ENCODE results near the gene ACP4.

ACP4 gene

GRCh38 chr19:50819636-50820035, 29.4 kb downstream of the ACP4 start:
- TF ChIP-seq POLR2AphosphoS5 (IDR thresholded peaks at IDR 0.05; ENCODE audit: low read depth, low read length) = no peak
- TF ChIP-seq TAF1 (IDR thresholded peaks at IDR 0.05; ENCODE audit: borderline replicate concordance, insufficient read depth, low read length) = no peak
- TF ChIP-seq REST (IDR thresholded peaks at IDR 0.05; ENCODE audit: insufficient read depth in 1 of 2, low read depth in 2 of 2, low read length in 2 of 2) = no peak
- TF ChIP-seq FOXP2 (optimal IDR thresholded peaks at IDR 0.05; ENCODE audit: borderline replicate concordance, extremely low read depth, extremely low read length, insufficient read depth) = no peak
- TF ChIP-seq SIN3A (IDR thresholded peaks at IDR 0.05; ENCODE audit: borderline replicate concordance, insufficient read depth, low read length) = no peak

GRCh38 chr19:50820086-50820485, 29.9 kb downstream of the ACP4 start:
- no peak for TF ChIP-seq POLR2AphosphoS5 (IDR thresholded peaks at IDR 0.05; ENCODE audit: low read depth, low read length)
- no peak for TF ChIP-seq REST (IDR thresholded peaks at IDR 0.05; ENCODE audit: insufficient read depth in 1 of 2, low read depth in 2 of 2, low read length in 2 of 2)
- no peak for TF ChIP-seq FOXP2 (optimal IDR thresholded peaks at IDR 0.05; ENCODE audit: borderline replicate concordance, extremely low read depth, extremely low read length, insufficient read depth)
- TF ChIP-seq TAF1 (IDR thresholded peaks at IDR 0.05; ENCODE audit: borderline replicate concordance, insufficient read depth, low read length) = no peak
- no peak for TF ChIP-seq SIN3A (IDR thresholded peaks at IDR 0.05; ENCODE audit: borderline replicate concordance, insufficient read depth, low read length)

GRCh38 chr19:50820549-50821247, 30.5 kb downstream of the ACP4 start:
- TF ChIP-seq FOXP2 (optimal IDR thresholded peaks at IDR 0.05; ENCODE audit: borderline replicate concordance, extremely low read depth, extremely low read length, insufficient read depth) (no peak), REST (IDR thresholded peaks at IDR 0.05; ENCODE audit: insufficient read depth in 1 of 2, low read depth in 2 of 2, low read length in 2 of 2) (no peak), POLR2AphosphoS5 (IDR thresholded peaks at IDR 0.05; ENCODE audit: low read depth, low read length) (no peak), TAF1 (IDR thresholded peaks at IDR 0.05; ENCODE audit: borderline replicate concordance, insufficient read depth, low read length) (no peak), SIN3A (IDR thresholded peaks at IDR 0.05; ENCODE audit: borderline replicate concordance, insufficient read depth, low read length) (no peak)

GRCh38 chr19:50821248-50821612, 31.0 kb downstream of the ACP4 start:
- TF ChIP-seq FOXP2 (optimal IDR thresholded peaks at IDR 0.05; ENCODE audit: borderline replicate concordance, extremely low read depth, extremely low read length, insufficient read depth) (no peak), TAF1 (IDR thresholded peaks at IDR 0.05; ENCODE audit: borderline replicate concordance, insufficient read depth, low read length) (no peak), POLR2AphosphoS5 (IDR thresholded peaks at IDR 0.05; ENCODE audit: low read depth, low read length) (no peak), SIN3A (IDR thresholded peaks at IDR 0.05; ENCODE audit: borderline replicate concordance, insufficient read depth, low read length) (no peak), REST (IDR thresholded peaks at IDR 0.05; ENCODE audit: insufficient read depth in 1 of 2, low read depth in 2 of 2, low read length in 2 of 2) (no peak)

All from PFSK-1 (cell line).